ELR (cell line): ENCODE results near the gene WWOX.

Source experiments
- DNase-seq: peaks from one replicate; pipeline ENCODE4 v3.0.0-alpha.2; 2015; ENCODE audit warnings: low read depth

Gene WWOX

GRCh38 chr16:78469787-78470186 lies 370.3 kb downstream of the WWOX start:
- no peak for DNase-seq

- DNase-seq: no peak
Measured at GRCh38 chr16:78473031-78473699, 373.7 kb downstream of the WWOX start.

GRCh38 chr16:78474762-78475161 lies 375.3 kb downstream of the WWOX start:
- DNase-seq: no peak

GRCh38 chr16:78476615-78477014 lies 377.2 kb downstream of the WWOX start:
- no peak for DNase-seq

GRCh38 chr16:78478267-78478861 lies 378.9 kb downstream of the WWOX start:
- no peak for DNase-seq

GRCh38 chr16:78479723-78480122 lies 380.3 kb downstream of the WWOX start:
- DNase-seq: no peak

GRCh38 chr16:78480588-78480987 lies 381.1 kb downstream of the WWOX start:
- DNase-seq: no peak

- no peak for DNase-seq
Measured at GRCh38 chr16:78483124-78483992, 383.9 kb downstream of the WWOX start.

- DNase-seq: no peak
Measured at GRCh38 chr16:78484509-78485058, 385.1 kb downstream of the WWOX start.

GRCh38 chr16:78485188-78485916 lies 385.9 kb downstream of the WWOX start:
- DNase-seq: no peak

GRCh38 chr16:78485917-78486257 lies 386.4 kb downstream of the WWOX start:
- no peak for DNase-seq

- DNase-seq: no peak
Measured at GRCh38 chr16:78487471-78487870, 388.0 kb downstream of the WWOX start.

- no peak for DNase-seq
Measured at GRCh38 chr16:78489072-78489471, 389.6 kb downstream of the WWOX start.

- DNase-seq: no peak
Measured at GRCh38 chr16:78489631-78490030, 390.2 kb downstream of the WWOX start.

GRCh38 chr16:78490431-78490830 lies 391.0 kb downstream of the WWOX start:
- DNase-seq: no peak

- no peak for DNase-seq
Measured at GRCh38 chr16:78490847-78491246, 391.4 kb downstream of the WWOX start.

- no peak for DNase-seq
Measured at GRCh38 chr16:78493573-78493972, 394.1 kb downstream of the WWOX start.

- DNase-seq: no peak
Measured at GRCh38 chr16:78494105-78494504, 394.7 kb downstream of the WWOX start.

- DNase-seq: no peak
Measured at GRCh38 chr16:78494674-78495073, 395.2 kb downstream of the WWOX start.

GRCh38 chr16:78496189-78496588 lies 396.7 kb downstream of the WWOX start:
- no peak for DNase-seq

- no peak for DNase-seq
Measured at GRCh38 chr16:78499399-78499798, 399.9 kb downstream of the WWOX start.

- DNase-seq: no peak
Measured at GRCh38 chr16:78500659-78501270, 401.3 kb downstream of the WWOX start.
